ENCODE data around the gene KCNS1.

DNA sequence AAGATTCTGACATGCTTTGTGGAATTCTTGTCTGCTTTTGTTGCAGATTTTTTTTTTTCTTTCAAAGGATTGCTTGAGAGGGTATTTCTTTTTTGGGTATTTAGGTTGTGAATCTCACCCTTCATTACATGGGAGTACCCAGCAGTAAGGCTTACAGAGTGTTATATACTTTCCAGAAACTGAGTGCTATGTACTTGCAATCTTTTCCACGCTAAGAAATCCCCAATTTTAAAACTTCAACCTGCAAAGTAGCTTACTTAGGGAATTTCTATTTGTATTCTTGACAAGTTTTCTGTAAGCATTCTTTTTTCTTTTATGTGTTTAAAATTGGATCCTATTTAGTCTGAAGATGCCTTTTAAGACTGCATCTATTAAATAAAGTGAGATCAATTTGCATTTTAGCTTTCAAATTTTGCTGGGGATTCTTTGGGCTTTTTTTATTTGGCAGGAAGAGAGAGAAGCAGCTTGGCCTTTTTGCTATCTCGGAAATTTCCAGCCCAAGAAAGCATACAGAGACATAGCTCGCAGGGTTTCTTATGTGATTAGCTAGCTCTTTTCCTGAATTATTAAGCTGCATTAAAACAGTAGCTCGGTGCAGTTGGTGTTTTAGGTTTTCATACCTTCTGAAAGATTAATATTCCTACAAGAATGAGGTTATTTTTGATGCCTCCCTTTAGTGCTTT lies 42.6 kb downstream of the KCNS1 start:
- TF ChIP-seq, protein P1, sequence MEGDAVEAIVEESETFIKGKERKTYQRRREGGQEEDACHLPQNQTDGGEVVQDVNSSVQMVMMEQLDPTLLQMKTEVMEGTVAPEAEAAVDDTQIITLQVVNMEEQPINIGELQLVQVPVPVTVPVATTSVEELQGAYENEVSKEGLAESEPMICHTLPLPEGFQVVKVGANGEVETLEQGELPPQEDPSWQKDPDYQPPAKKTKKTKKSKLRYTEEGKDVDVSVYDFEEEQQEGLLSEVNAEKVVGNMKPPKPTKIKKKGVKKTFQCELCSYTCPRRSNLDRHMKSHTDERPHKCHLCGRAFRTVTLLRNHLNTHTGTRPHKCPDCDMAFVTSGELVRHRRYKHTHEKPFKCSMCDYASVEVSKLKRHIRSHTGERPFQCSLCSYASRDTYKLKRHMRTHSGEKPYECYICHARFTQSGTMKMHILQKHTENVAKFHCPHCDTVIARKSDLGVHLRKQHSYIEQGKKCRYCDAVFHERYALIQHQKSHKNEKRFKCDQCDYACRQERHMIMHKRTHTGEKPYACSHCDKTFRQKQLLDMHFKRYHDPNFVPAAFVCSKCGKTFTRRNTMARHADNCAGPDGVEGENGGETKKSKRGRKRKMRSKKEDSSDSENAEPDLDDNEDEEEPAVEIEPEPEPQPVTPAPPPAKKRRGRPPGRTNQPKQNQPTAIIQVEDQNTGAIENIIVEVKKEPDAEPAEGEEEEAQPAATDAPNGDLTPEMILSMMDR (conservative IDR thresholded peaks at IDR 0.05; ENCODE audit: low read depth, low read length), result no peak
- no peak for TF ChIP-seq EZH2phosphoT487 (IDR thresholded peaks at IDR 0.05; ENCODE audit: borderline replicate concordance, low read length)
